H1 (cell line): ENCODE data around the gene SERPINA1. TPM values are rescaled to one million over a fixed set of nuclear protein-coding genes. Genes with fewer than 3 reads are reported as not detected.

Source experiments
- ASH2L ChIP-seq: fragments of 200-600, 300-600 bp; sonication (generic); IDR thresholded peaks from one replicate; pipeline ENCODE4 v1.7.1; 2017; ENCODE audit warnings: low read length
- CBX5 ChIP-seq: fragments of 300-800, 300-1000 bp; sonication (generic); IDR thresholded peaks from 2 replicates; pipeline ENCODE4 v1.7.1; 2016; ENCODE audit warnings: antibody characterized with exemption, low read length, low read depth
- CTCF ChIP-seq, 3 experiments: IDR thresholded peaks; 1 replicate in 2 of 3; 2 replicates in 1 of 3; pipeline versions ENCODE4 v1.5.1 to v1.6.1; 2011; ENCODE audit warnings: low read length in 3 of 3, mild to moderate bottlenecking in 3 of 3, inconsistent platforms in 2 of 3, low read depth in 1 of 3, moderate library complexity in 1 of 3; ENCODE audit not compliant: insufficient read depth in 1 of 3; ENCODE audit errors: control extremely low read depth in 1 of 3
- GTF2F1 ChIP-seq: IDR thresholded peaks from 2 replicates; pipeline ENCODE4 v1.6.1; 2012; ENCODE audit warnings: low read depth, low read length, improper control_type of control experiment, borderline replicate concordance
- HDAC2 ChIP-seq, 2 experiments: fragments of 300-600 bp in 1 of 2; sonication (generic) in 1 of 2; IDR thresholded peaks; 2 replicates each; pipeline ENCODE4 v1.6.1; 2011 to 2012; ENCODE audit warnings: low read depth in 2 of 2, low read length in 2 of 2, mild to moderate bottlenecking in 2 of 2, moderate library complexity in 2 of 2, borderline replicate concordance in 1 of 2, inconsistent platforms in 1 of 2
- KDM1A ChIP-seq: fragments of 200-600, 300-600 bp; sonication (generic); IDR thresholded peaks from 2 replicates; pipeline ENCODE4 v1.7.1; 2016; ENCODE audit warnings: mild to moderate bottlenecking, low read length, borderline replicate concordance
- KDM4A ChIP-seq: IDR thresholded peaks from one replicate; pipeline ENCODE4 v1.7.1; 2012; ENCODE audit warnings: low read depth, mild to moderate bottlenecking, moderate library complexity, low read length, inconsistent platforms; ENCODE audit not compliant: severe bottlenecking
- PHF8 ChIP-seq: fragments of 200-600 bp; sonication (generic); conservative IDR thresholded peaks from 2 replicates; pipeline ENCODE4 v1.7.1; 2012; ENCODE audit warnings: low read depth, mild to moderate bottlenecking, inconsistent platforms, low read length, moderate library complexity
- RAD21 ChIP-seq, 2 experiments: IDR thresholded peaks in 1 of 2; conservative IDR thresholded peaks in 1 of 2; 2 replicates each; pipeline ENCODE4 v1.6.1; 2011; ENCODE audit warnings: low read depth in 2 of 2, low read length in 2 of 2, improper control_type of control experiment in 1 of 2, inconsistent platforms in 1 of 2, mild to moderate bottlenecking in 1 of 2, moderate library complexity in 1 of 2
- RNF2 ChIP-seq: fragments of 200-900, 300-1000 bp; sonication (generic); IDR thresholded peaks from 2 replicates; pipeline ENCODE4 v1.7.1; 2016; ENCODE audit warnings: borderline replicate concordance, low read depth, mild to moderate bottlenecking, antibody characterized with exemption, low read length; ENCODE audit not compliant: poor library complexity, severe bottlenecking; ENCODE audit errors: missing control alignments
- SIRT6 ChIP-seq: IDR thresholded peaks from one replicate; pipeline ENCODE4 v1.7.1; 2012; ENCODE audit warnings: low read length, inconsistent platforms
- TAF1 ChIP-seq: IDR thresholded peaks from 2 replicates; pipeline ENCODE4 v1.6.1; 2011; ENCODE audit warnings: mild to moderate bottlenecking, low read depth, low read length
- polyA plus RNA-seq, 7 experiments: library from polyadenylated mRNA; depleted of rRNA in 3 of 7; stranded (reverse) in 5 of 7; unstranded in 2 of 7; fragments of >200 nt in 5 of 7; fragments of 200-250 nt in 2 of 7; gene quantifications; 1 replicate in 5 of 7; 2 replicates in 1 of 7; 4 replicates in 1 of 7; pipeline versions ENCODE4 v1.2.1 to v1.2.3, GENCODE V29; 2011 to 2013; ENCODE audit warnings: missing spikeins in 2 of 7, mixed read lengths in 2 of 7
- total RNA-seq: library from RNA; stranded (reverse); fragmentation: NEBNext Ultra II Directional; extraction: Animal tissue kit (Norgen Biotek cat#: 25700); gene quantifications from 2 replicates; pipeline ENCODE4 v1.2.1, GENCODE V29; 2021

SERPINA1 gene
- total and polyA plus RNA-seq, 2 of the 8 experiments (the other 6 are each of a cell fraction or from before 2014, with no cell fraction given), result 0.08 TPM; not detected in 1

GRCh38 chr14:94390372-94391086 is 2.1 kb upstream of the SERPINA1 start (continued):
- no peak for TF ChIP-seq CTCF (IDR thresholded peaks at IDR 0.05; ENCODE audit: control extremely low read depth in 1 of 3, insufficient read depth in 1 of 3, low read depth in 1 of 3, low read length in 3 of 3)
- no peak for TF ChIP-seq PHF8
- no peak for TF ChIP-seq KDM1A
- TF ChIP-seq TAF1, result no peak
- no peak for TF ChIP-seq CBX5
- TF ChIP-seq KDM4A, result no peak
- TF ChIP-seq ASH2L, result no peak
- TF ChIP-seq RNF2, result no peak
- TF ChIP-seq SIRT6, result no peak
- no peak for TF ChIP-seq GTF2F1
- no peak for TF ChIP-seq RAD21 (IDR thresholded peaks at IDR 0.05 in 1 of 2, conservative IDR thresholded peaks at IDR 0.05 in 1 of 2; ENCODE audit: low read depth in 2 of 2, low read length in 2 of 2)
- no peak for TF ChIP-seq HDAC2 (IDR thresholded peaks at IDR 0.05; ENCODE audit: borderline replicate concordance in 1 of 2, low read depth in 2 of 2, low read length in 2 of 2)
- TF ChIP-seq, all 59 proteins: peak for 0
